ENCODE measurements around the gene USP20. TPM values are rescaled to one million over a fixed set of nuclear protein-coding genes. Genes with fewer than 3 reads are reported as not detected.

The USP20 gene
- total and polyA plus RNA-seq, 2 donors (not counting 3 experiments of a cell fraction or from before 2014, with no cell fraction given), result 13.4 to 25.9 TPM

GRCh38 chr9:129879991-129880653 is 44.9 kb downstream of the USP20 start:
- Histone ChIP-seq H2AFZ (ENCODE audit: low read depth, low read length) (no peak overlapping the region), H3K79me2 (ENCODE audit: control insufficient read depth, insufficient read depth, low read length) (no peaks in the 10 kb centered on the region), H3K4me2 (ENCODE audit: insufficient read depth, low read length) (no peak overlapping the region), H3K27ac (ENCODE audit: insufficient read depth, low read depth, low read length) (no peak overlapping the region), H4K20me1 (replicated peaks; ENCODE audit: control insufficient read depth, extremely low read depth, insufficient read depth, low read length) (no peaks in the 10 kb centered on the region), H3K9me1 (replicated peaks; ENCODE audit: control insufficient read depth, extremely low read depth, insufficient read depth, low read length) (no peaks in the 10 kb centered on the region), H3K27me3 (ENCODE audit: control insufficient read depth in 2 of 2, insufficient read depth in 2 of 2, low read length in 2 of 2) (no peaks in the 10 kb centered on the region), H3K9ac (replicated peaks; ENCODE audit: extremely low read depth, insufficient read depth, low read length) (no peak overlapping the region), H3K9me3 (replicated peaks; ENCODE audit: control insufficient read depth, insufficient read depth, low read length) (no peaks in the 10 kb centered on the region), H3K36me3 (ENCODE audit: control insufficient read depth in 2 of 2, extremely low read depth in 1 of 2, insufficient read depth in 2 of 2, low read length in 2 of 2) (peaks cover 0 to 11% of the 10 kb centered on the region in 2 experiments), H3K4me3 (replicated peaks in 1 of 3; ENCODE audit: insufficient read depth in 1 of 3, low read depth in 1 of 3, low read length in 3 of 3) (no peak overlapping the region), H3K4me1 (ENCODE audit: control insufficient read depth, extremely low read depth, insufficient read depth, low read length) (peaks cover 13% of the 10 kb centered on the region)
- intact Hi-C loops (cut with micrococcal nuclease) (loop anchor here (10.0 kb wide), 1 partner anchor 355 kb away; no protein-coding TSS in a partner anchor), dilution Hi-C loops (cut with MboI; ENCODE audit: extremely low pct_ligation_motif_present, low sequenced_read_pairs) (no loop called here)
- ChIA-PET CTCF (no interaction called here), POLR2A (no interaction called here)
- BruUV-seq (replicated peaks), result no TSS peak
- no peak for FAIRE-seq
- no peak for TF ChIP-seq MAX (IDR thresholded peaks at IDR 0.05; ENCODE audit: insufficient read depth, insufficient read length)
- TF ChIP-seq JUN (IDR thresholded peaks at IDR 0.05; ENCODE audit: borderline replicate concordance, insufficient read depth, insufficient read length, low read depth), result no peak
- TF ChIP-seq EZH2 (IDR thresholded peaks at IDR 0.05; ENCODE audit: borderline replicate concordance, low read depth, low read length, severe bottlenecking), result no peak
- TF ChIP-seq MYC (IDR thresholded peaks at IDR 0.05; ENCODE audit: low read depth, low read length), result no peak
- TF ChIP-seq GATA2 (IDR thresholded peaks at IDR 0.05; ENCODE audit: insufficient read depth, insufficient read length, low read depth, low read length), result no peak
- TF ChIP-seq POLR2AphosphoS5 (IDR thresholded peaks at IDR 0.05; ENCODE audit: insufficient read depth, low read depth, low read length), result no peak
- no peak for TF ChIP-seq FOS (IDR thresholded peaks at IDR 0.05; ENCODE audit: borderline replicate concordance, insufficient read depth, low read length)
- no peak for TF ChIP-seq POLR2A (IDR thresholded peaks at IDR 0.05; ENCODE audit: low read depth, low read length)
- no peak for TF ChIP-seq CTCF (IDR thresholded peaks at IDR 0.05; ENCODE audit: extremely low read depth in 1 of 2, insufficient read depth in 1 of 2, low read depth in 1 of 2, low read length in 2 of 2)
- no peak for DNase-seq (ENCODE audit: low read depth, low spot score)
